ENCODE results near the gene CEACAM4.

DNA sequence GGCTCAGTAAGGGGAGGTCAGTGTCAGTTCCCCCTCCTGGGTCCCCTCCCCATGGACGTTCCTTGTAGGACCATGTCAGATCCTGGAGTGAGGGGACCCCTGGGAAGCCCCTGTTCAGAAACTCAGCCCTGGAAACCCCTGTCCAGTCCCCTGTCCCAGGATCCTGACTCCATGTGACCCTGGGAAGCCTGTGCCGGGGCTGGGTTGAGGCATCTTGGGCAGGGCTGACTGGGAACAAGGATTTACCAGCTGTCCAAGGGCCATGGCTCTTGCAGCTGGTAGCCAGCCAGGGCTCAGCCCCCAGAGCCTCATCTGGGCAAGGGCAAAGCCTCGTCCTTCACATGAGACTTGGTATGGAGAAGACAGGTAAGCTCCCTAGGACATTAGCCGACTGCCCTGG, 25.1 kb downstream of the CEACAM4 start:
- TF ChIP-seq, protein P1, sequence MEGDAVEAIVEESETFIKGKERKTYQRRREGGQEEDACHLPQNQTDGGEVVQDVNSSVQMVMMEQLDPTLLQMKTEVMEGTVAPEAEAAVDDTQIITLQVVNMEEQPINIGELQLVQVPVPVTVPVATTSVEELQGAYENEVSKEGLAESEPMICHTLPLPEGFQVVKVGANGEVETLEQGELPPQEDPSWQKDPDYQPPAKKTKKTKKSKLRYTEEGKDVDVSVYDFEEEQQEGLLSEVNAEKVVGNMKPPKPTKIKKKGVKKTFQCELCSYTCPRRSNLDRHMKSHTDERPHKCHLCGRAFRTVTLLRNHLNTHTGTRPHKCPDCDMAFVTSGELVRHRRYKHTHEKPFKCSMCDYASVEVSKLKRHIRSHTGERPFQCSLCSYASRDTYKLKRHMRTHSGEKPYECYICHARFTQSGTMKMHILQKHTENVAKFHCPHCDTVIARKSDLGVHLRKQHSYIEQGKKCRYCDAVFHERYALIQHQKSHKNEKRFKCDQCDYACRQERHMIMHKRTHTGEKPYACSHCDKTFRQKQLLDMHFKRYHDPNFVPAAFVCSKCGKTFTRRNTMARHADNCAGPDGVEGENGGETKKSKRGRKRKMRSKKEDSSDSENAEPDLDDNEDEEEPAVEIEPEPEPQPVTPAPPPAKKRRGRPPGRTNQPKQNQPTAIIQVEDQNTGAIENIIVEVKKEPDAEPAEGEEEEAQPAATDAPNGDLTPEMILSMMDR (IDR thresholded peaks at IDR 0.05): no peak
- TF ChIP-seq ZFX (IDR thresholded peaks at IDR 0.05; ENCODE audit: borderline replicate concordance): no peak
